Adrenal gland (tissue), 12 donors: Measurements from ENCODE around the gene ZFHX2. TPM values are rescaled to one million over a fixed set of nuclear protein-coding genes. Genes with fewer than 3 reads are reported as not detected.

ENCODE experiments used
- DNase-seq, 7 donors: peaks; one replicate each; pipeline ENCODE4 v3.0.0-alpha.2; 2019 to 2020
- H3K27ac ChIP-seq, 5 donors: fragments of 200-600 bp; sonication (generic) in 4 of 5; 1 replicate in 3 of 5; 2 replicates in 2 of 5; pipeline versions ENCODE4 v1.5.1 to v1.8.0; 2016 to 2020; ENCODE audit warnings: mild to moderate bottlenecking in 1 of 5
- H3K27me3 ChIP-seq: fragments of 200-600 bp; 2 replicates; pipeline ENCODE4 v1.8.0; 2021
- H3K36me3 ChIP-seq, 2 donors: fragments of 200-600 bp; replicated peaks in 1 of 2; 1 replicate in 1 of 2; 2 replicates in 1 of 2; pipeline versions ENCODE4 v1.5.1 to v1.8.0; 2018 to 2022
- H3K4me1 ChIP-seq, 2 donors: fragments of 200-600 bp; replicated peaks in 1 of 2; 1 replicate in 1 of 2; 2 replicates in 1 of 2; pipeline versions ENCODE4 v1.5.1 to v1.8.0; 2018 to 2021
- H3K4me3 ChIP-seq, 4 donors: fragments of 200-600 bp; sonication (generic) in 3 of 4; one replicate each; pipeline ENCODE4 v1.5.1; 2016 to 2018
- H3K9me3 ChIP-seq, 3 donors: fragments of 200-600 bp; sonication (generic) in 1 of 3; replicated peaks in 1 of 3; 1 replicate in 2 of 3; 2 replicates in 1 of 3; pipeline versions ENCODE4 v1.5.1 to v1.8.0; 2016 to 2021
- CTCF ChIP-seq, 6 experiments: fragments of 450-650 bp in 4 of 6; fragments of 200-600 bp in 2 of 6; sonication (generic) in 1 of 6; IDR thresholded peaks; 1 replicate in 5 of 6; 2 replicates in 1 of 6; pipeline versions ENCODE4 v1.5.1 to v1.8.0; 2016 to 2021; ENCODE audit warnings: antibody characterized with exemption in 6 of 6, mild to moderate bottlenecking in 2 of 6, moderate library complexity in 1 of 6
- POLR2A ChIP-seq, 2 donors: fragments of 450-650 bp; IDR thresholded peaks; one replicate each; pipeline ENCODE4 v1.6.1; 2017; ENCODE audit warnings: antibody characterized with exemption in 2 of 2, mild to moderate bottlenecking in 2 of 2, moderate library complexity in 1 of 2
- WGBS, 4 donors: extraction: QIAGEN DNeasy Blood & Tissue Kit in 2 of 4; methylation state at CpG; one replicate each; pipeline versions ENCODE4 v1.1.5 to v1.1.7; 2013 to 2017; 5-methylcytosine and 5-hydroxymethylcytosine counted together
- intact Hi-C, 2 donors: fragments of 100-400 bp; cut with DNase I; formaldehyde crosslinking; loops; one replicate each; pipeline versions ENCODE4 v1.14.1 to v1.15.0; 2022 to 2023
- polyA plus RNA-seq, 3 donors: library from polyadenylated mRNA; stranded (reverse); fragments of 200-250 nt in 2 of 3; fragments of 350-450 nt in 1 of 3; fragmentation: Illumina TruSeq in 1 of 3; extraction: RNeasy Lipid Tissue Mini Kit (QIAGEN cat#74804) in 1 of 3; gene quantifications; one replicate each; pipeline ENCODE4 v1.2.3, GENCODE V29; 2013 to 2014
- total RNA-seq, 9 donors: library from RNA; depleted of rRNA in 4 of 9; stranded (reverse); fragments of >200 nt in 4 of 9; fragments of 120-200 nt in 1 of 9; fragmentation: NEBNext Ultra II Directional in 1 of 9; extraction: Animal tissue kit (Norgen Biotek cat#: 25700) in 1 of 9; gene quantifications; one replicate each; pipeline versions ENCODE4 v1.1.0 to v1.2.4, GENCODE V29; 2013 to 2023
- donor health status: healthy with polysubstance abuse.
- donor health status: Bipolar disorder and iron deficiency.
- donor health status: DM: yes; HTN: yes; CAD: no.
- donor health status: DM: no; HTN: no; CAD: no.
- donor health status: DM: no; HTN: no; CAD: no.
- donor health status: DM: yes; HTN: yes; CAD: no.

The ZFHX2 gene
- total and polyA plus RNA-seq, 12 donors: 0.54 to 9.7 (median 2.3) TPM

DNA sequence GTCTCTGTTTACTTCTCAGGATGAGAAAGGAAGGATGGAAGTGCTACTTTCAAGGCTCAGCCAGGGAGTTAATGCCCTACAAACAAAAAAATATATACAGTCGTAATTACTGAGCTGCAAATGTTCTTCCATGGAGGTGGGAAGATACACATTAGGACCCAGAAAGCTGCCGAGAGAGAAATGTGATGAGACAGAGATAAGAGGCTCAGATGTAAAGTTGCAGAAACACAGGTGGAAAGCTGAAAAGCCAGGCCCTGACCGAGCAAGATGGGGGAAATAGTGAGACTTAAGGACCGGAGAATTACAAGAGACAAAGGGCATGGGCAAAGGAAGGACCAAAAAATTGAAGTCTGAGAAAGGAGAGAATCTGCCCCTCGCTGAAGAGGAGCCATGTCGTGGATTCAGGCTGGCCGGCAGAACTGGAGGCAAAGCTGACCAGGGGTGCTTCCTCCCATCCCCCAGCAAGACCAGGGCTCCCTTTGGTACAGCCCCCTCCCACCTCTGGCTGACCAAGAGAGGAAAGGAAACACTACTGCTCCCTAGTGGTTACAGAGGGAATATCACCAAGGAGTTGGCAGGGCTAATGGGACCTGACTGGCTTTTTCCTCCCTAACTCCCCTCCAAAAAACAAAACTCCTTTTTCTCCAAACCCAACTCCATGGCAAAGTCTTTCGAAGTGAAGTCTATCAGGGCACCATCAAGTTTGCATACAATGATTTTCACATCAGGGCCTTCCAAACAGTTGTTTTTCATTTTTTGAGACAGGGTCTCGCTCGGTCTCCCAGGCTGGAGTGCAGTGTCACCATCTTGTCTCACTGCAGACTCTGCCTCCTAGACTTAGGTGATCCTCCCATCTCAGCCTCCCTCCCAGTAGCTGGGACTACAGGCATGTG lies 12.1 kb downstream of the ZFHX2 start:
- peak in 1 of 7 donors; percentile 31 for DNase-seq
- H3K36me3 ChIP-seq: no peaks in the 10 kb centered on the region
- H3K4me1 ChIP-seq: peaks cover 0 to 9% of the 10 kb centered on the region in 2 donors
- TF ChIP-seq CTCF (IDR thresholded peaks at IDR 0.05): peak; percentile 53 to 76 (median 71)
- TF ChIP-seq POLR2A (IDR thresholded peaks at IDR 0.05): no peak
- no peaks in the 10 kb centered on the region for H3K27me3 ChIP-seq
- intact Hi-C loops: loop anchor here in 1 of 2 donors (5.0 kb wide), 1 partner anchor 62 kb away; no protein-coding TSS in a partner anchor
- 38 to 40% (median 39%) methylated on average over 10 of the region's 10 CpGs for WGBS, 4 donors
- H3K27ac ChIP-seq: peak overlapping the region in 1 of 5 donors; percentile 30
- no peak overlapping the region for H3K4me3 ChIP-seq
- H3K9me3 ChIP-seq: no peaks in the 10 kb centered on the region

DNA sequence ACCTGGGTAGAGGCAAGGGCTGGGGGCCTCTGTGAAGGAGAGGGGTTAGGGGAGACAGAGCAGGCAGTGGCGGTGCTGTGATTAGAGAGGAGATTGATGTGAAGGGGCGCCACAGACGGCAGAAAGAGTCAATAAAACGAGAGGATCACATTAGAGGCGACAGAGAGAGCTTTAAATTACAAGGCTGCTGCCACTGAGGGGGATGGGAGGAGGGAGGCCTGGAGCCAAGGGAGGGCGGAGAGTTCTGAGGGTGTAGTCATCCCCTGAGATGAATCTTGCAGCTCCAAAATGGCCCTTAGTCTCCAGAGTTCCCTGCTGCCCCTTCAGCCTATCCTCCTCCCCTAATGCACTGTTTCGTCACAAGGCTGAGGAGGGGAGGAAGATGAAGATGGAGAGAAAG lies 12.8 kb downstream of the ZFHX2 start:
- DNase-seq: peak in 3 of 7 donors; percentile 15 to 73 (median 39)
- Histone ChIP-seq H3K27ac (peak overlapping the region in 1 of 5 donors; percentile 30), H3K4me1 (peaks cover 0 to 9% of the 10 kb centered on the region in 2 donors), H3K4me3 (no peak overlapping the region), H3K36me3 (no peaks in the 10 kb centered on the region), H3K9me3 (no peaks in the 10 kb centered on the region), H3K27me3 (no peaks in the 10 kb centered on the region)
- 46 to 60% (median 53%) methylated on average over 7 of the region's 7 CpGs for WGBS, 4 donors
- TF ChIP-seq POLR2A (IDR thresholded peaks at IDR 0.05) (no peak), CTCF (IDR thresholded peaks at IDR 0.05) (no peak)
- intact Hi-C loops: loop anchor here in 1 of 2 donors (5.0 kb wide), 1 partner anchor 61 kb away; no protein-coding TSS in a partner anchor

- no peak overlapping the region for H3K4me3 ChIP-seq
- H3K27me3 ChIP-seq: no peaks in the 10 kb centered on the region
- no peak for DNase-seq
- no peaks in the 10 kb centered on the region for H3K9me3 ChIP-seq
- peaks cover 0 to 9% of the 10 kb centered on the region in 2 donors for H3K4me1 ChIP-seq
- intact Hi-C loops: loop anchor here in 1 of 2 donors (5.0 kb wide), 1 partner anchor 61 kb away; no protein-coding TSS in a partner anchor
- no peak overlapping the region for H3K27ac ChIP-seq
- WGBS, 4 donors: 70 to 75% (median 71%) methylated on average over 10 of the region's 10 CpGs
- no peaks in the 10 kb centered on the region for H3K36me3 ChIP-seq
- TF ChIP-seq POLR2A (IDR thresholded peaks at IDR 0.05) (no peak), CTCF (IDR thresholded peaks at IDR 0.05) (no peak)
Measured at GRCh38 chr14:23538050-23538718, 13.4 kb downstream of the ZFHX2 start.
